Astrocyte (in vitro differentiated cells and primary cell): ENCODE results near the gene FBXW2. TPM values are rescaled to one million over a fixed set of nuclear protein-coding genes. Genes with fewer than 3 reads are reported as not detected.

ENCODE experiments used
- DNase-seq: peaks from one replicate; pipeline ENCODE4 v3.0.0-alpha.2; 2010; ENCODE audit warnings: low read depth
- FAIRE-seq: peaks from 2 replicates; lab custom pipeline; 2011; peaks lifted over from hg19 to GRCh38; lab: Jason Lieb, UNC
- H2AFZ ChIP-seq: 2 replicates; pipeline ENCODE4 v1.6.0; 2012; ENCODE audit warnings: low read depth, low read length, inconsistent platforms
- H3K27ac ChIP-seq: 2 replicates; pipeline ENCODE4 v1.5.1; 2011; ENCODE audit warnings: low read depth, low read length, inconsistent platforms
- H3K27me3 ChIP-seq: 2 replicates; pipeline ENCODE4 v1.6.0; 2011; ENCODE audit warnings: low read length, inconsistent platforms; ENCODE audit not compliant: insufficient read depth
- H3K36me3 ChIP-seq: 2 replicates; pipeline ENCODE4 v1.5.1; 2011; ENCODE audit warnings: low read length, inconsistent platforms; ENCODE audit not compliant: insufficient read depth
- H3K4me1 ChIP-seq: 2 replicates; pipeline ENCODE4 v1.5.1; 2011; ENCODE audit warnings: low read length, inconsistent platforms; ENCODE audit not compliant: insufficient read depth
- H3K4me2 ChIP-seq: 2 replicates; pipeline ENCODE4 v1.6.0; 2012; ENCODE audit warnings: low read length, inconsistent platforms
- H3K4me3 ChIP-seq: 2 replicates; pipeline ENCODE4 v1.5.1; 2011; ENCODE audit warnings: low read depth, mild to moderate bottlenecking, low read length, inconsistent platforms; ENCODE audit not compliant: insufficient read depth
- H3K79me2 ChIP-seq: 2 replicates; pipeline ENCODE4 v1.6.0; 2012; ENCODE audit warnings: mild to moderate bottlenecking, low read length, inconsistent platforms; ENCODE audit not compliant: insufficient read depth
- H3K9ac ChIP-seq: 2 replicates; pipeline ENCODE4 v1.6.0; 2012; ENCODE audit warnings: mild to moderate bottlenecking, low read length, inconsistent platforms
- H3K9me3 ChIP-seq: 2 replicates; pipeline ENCODE4 v1.5.1; 2012; ENCODE audit warnings: low read depth, mild to moderate bottlenecking, low read length, inconsistent platforms; ENCODE audit not compliant: insufficient read depth
- H4K20me1 ChIP-seq: 2 replicates; pipeline ENCODE4 v1.6.0; 2012; ENCODE audit warnings: low read length, inconsistent platforms; ENCODE audit not compliant: insufficient read depth
- H3K27ac Mint-ChIP-seq: one replicate; pipeline ENCODE4 v1.8.0; 2021; ENCODE audit warnings: mild to moderate bottlenecking, mixed read lengths; ENCODE audit not compliant: unreplicated experiment
- H3K27me3 Mint-ChIP-seq: one replicate; pipeline ENCODE4 v1.8.0; 2021; ENCODE audit warnings: low read depth, mixed read lengths; ENCODE audit not compliant: unreplicated experiment
- H3K36me3 Mint-ChIP-seq: one replicate; pipeline ENCODE4 v1.8.0; 2021; ENCODE audit warnings: low read depth, mixed read lengths; ENCODE audit not compliant: unreplicated experiment
- H3K4me1 Mint-ChIP-seq: one replicate; pipeline ENCODE4 v1.8.0; 2021; ENCODE audit warnings: low read depth, mixed read lengths; ENCODE audit not compliant: unreplicated experiment
- H3K4me3 Mint-ChIP-seq: one replicate; pipeline ENCODE4 v1.8.0; 2021; ENCODE audit warnings: mild to moderate bottlenecking, moderate library complexity, mixed read lengths; ENCODE audit not compliant: unreplicated experiment
- H3K9me3 Mint-ChIP-seq: one replicate; pipeline ENCODE4 v1.8.0; 2021; ENCODE audit warnings: mild to moderate bottlenecking, mixed read lengths; ENCODE audit not compliant: unreplicated experiment
- CTCF ChIP-seq: IDR thresholded peaks from 2 replicates; pipeline ENCODE4 v1.5.1; 2011; ENCODE audit warnings: low read depth, mild to moderate bottlenecking, inconsistent platforms, low read length, moderate library complexity; ENCODE audit not compliant: insufficient read depth
- EZH2 ChIP-seq: IDR thresholded peaks from 2 replicates; pipeline ENCODE4 v1.6.1; 2012; ENCODE audit warnings: mild to moderate bottlenecking, low read length, inconsistent platforms; ENCODE audit not compliant: insufficient read depth
- total RNA-seq: library from RNA; stranded (reverse); gene quantifications from 2 replicates; pipeline ENCODE4 v1.2.1, GENCODE V29; 2021

The FBXW2 gene
- total RNA-seq, 1 donor from 2014 or later = 65.7 TPM

- H3K9me3 ChIP-seq = no peaks in the 10 kb centered on the region
- Mint-ChIP-seq H3K36me3 (peaks cover 12% of the 10 kb centered on the region), H3K4me1 (peaks cover 9% of the 10 kb centered on the region), H3K9me3 (no peaks in the 10 kb centered on the region), H3K27ac (no peak overlapping the region), H3K4me3 (no peak overlapping the region), H3K27me3 (no peaks in the 10 kb centered on the region)
- H3K79me2 ChIP-seq = peaks cover 26% of the 10 kb centered on the region
- no peaks in the 10 kb centered on the region for H3K27me3 ChIP-seq
- no peak overlapping the region for H3K4me3 ChIP-seq
- H3K4me1 ChIP-seq = no peaks in the 10 kb centered on the region
- H3K4me2 ChIP-seq = no peak overlapping the region
- H4K20me1 ChIP-seq = peaks cover 32% of the 10 kb centered on the region
- TF ChIP-seq CTCF (no peak), EZH2 (no peak)
- H3K27ac ChIP-seq = no peak overlapping the region
- FAIRE-seq (no peak), DNase-seq (no peak)
- H3K36me3 ChIP-seq = peaks cover 27% of the 10 kb centered on the region
- H3K9ac ChIP-seq = no peak overlapping the region
- H2AFZ ChIP-seq = no peak overlapping the region
Observed at GRCh38 chr9:120832807-120833206, 39.6 kb upstream of the FBXW2 start.

GRCh38 chr9:120830865-120831264 lies 37.6 kb upstream of the FBXW2 start:
- H3K36me3 ChIP-seq = peaks cover 36% of the 10 kb centered on the region

More at GRCh38 chr9:120830865-120831264, 37.6 kb upstream of the FBXW2 start:
- no peak for DNase-seq
- Mint-ChIP-seq H3K27me3 (no peaks in the 10 kb centered on the region), H3K27ac (no peak overlapping the region), H3K4me1 (peaks cover 2% of the 10 kb centered on the region), H3K4me3 (no peak overlapping the region), H3K36me3 (peaks cover 14% of the 10 kb centered on the region), H3K9me3 (no peaks in the 10 kb centered on the region)
- no peak overlapping the region for H3K27ac ChIP-seq
- H3K4me2 ChIP-seq = no peak overlapping the region
- no peaks in the 10 kb centered on the region for H3K9me3 ChIP-seq
- TF ChIP-seq EZH2 (no peak), CTCF (no peak)
- H3K27me3 ChIP-seq = no peaks in the 10 kb centered on the region
- no peak overlapping the region for H3K4me3 ChIP-seq
- no peaks in the 10 kb centered on the region for H3K4me1 ChIP-seq
- no peak overlapping the region for H3K9ac ChIP-seq
- no peak overlapping the region for H2AFZ ChIP-seq
- no peak for FAIRE-seq
- H3K79me2 ChIP-seq = peaks cover 9% of the 10 kb centered on the region
- H4K20me1 ChIP-seq = peaks cover 24% of the 10 kb centered on the region
